Heart left ventricle (tissue), 13 donors: ENCODE results near the gene STRN3.

Experiments
- POLR2A ChIP-seq, 2 donors: fragments of 450-650 bp; IDR thresholded peaks; one replicate each; pipeline ENCODE4 v1.6.1; 2017; ENCODE audit warnings: antibody characterized with exemption in 2 of 2, mild to moderate bottlenecking in 2 of 2, moderate library complexity in 2 of 2
- TF ChIP-seq, protein P1 (sequence below), 12 donors: fragments of 200-600 bp; sonication (generic) in 4 of 12; IDR thresholded peaks; one replicate each; pipeline versions ENCODE4 v1.5.0 to v1.8.0; 2018 to 2022; ENCODE audit warnings: antibody characterized with exemption in 12 of 12, mild to moderate bottlenecking in 5 of 12
- donor health status: ischemic (EF 13 %, LVEDD 7.1; RV severe dilation, severe dysfunction).
- donor health status: DM: no; HTN: yes; CAD: no.
- donor health status: DM: no; HTN: no; CAD: no.
- donor health status: ischemic (EF 25% LVEDD 6.9; RV normal size, moderate dysfunction).
- donor health status: ischemic (EF 25% LVEDD 5.7; RV mildly dilated, moderate dysfunction).
- donor health status: ischemic (EF 35%, LVEDD 5.7; RV mildly dilated, moderate dysfunction).
- donor health status: nonischemic (EF 11% LVEDD 7.7; RV severe dilation, severe dysfunction).
- donor health status: DM: yes; HTN: yes; CAD: no.
- donor health status: PGD.
- donor health status: ischemic (EF 29% LVEDD 5.4; RV normal size, mild dysfunction).
- donor health status: nonischemic (EF 23%, LVEDD 6.1; RV moderate dilation, normal function).

DNA sequence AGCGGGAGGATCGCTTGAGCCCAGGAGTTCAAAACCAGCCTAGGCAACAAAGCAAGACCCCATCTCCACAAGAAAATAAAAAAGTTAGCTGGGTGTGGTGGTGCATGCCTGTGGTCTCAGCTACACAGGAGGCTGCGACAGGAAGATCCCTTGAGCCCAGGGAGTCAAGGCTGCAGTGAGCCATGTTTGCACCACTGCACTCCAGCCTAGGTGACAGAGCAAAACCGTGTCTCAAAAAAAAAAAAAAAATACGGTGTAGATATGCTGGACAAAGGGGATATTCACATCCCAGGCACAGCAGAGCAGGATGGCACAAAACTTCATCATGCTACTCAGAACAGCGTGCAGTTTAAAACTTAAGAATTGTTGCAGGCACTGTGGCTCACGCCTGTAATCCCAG, 24.8 kb upstream of the STRN3 start:
- TF ChIP-seq, protein P1, sequence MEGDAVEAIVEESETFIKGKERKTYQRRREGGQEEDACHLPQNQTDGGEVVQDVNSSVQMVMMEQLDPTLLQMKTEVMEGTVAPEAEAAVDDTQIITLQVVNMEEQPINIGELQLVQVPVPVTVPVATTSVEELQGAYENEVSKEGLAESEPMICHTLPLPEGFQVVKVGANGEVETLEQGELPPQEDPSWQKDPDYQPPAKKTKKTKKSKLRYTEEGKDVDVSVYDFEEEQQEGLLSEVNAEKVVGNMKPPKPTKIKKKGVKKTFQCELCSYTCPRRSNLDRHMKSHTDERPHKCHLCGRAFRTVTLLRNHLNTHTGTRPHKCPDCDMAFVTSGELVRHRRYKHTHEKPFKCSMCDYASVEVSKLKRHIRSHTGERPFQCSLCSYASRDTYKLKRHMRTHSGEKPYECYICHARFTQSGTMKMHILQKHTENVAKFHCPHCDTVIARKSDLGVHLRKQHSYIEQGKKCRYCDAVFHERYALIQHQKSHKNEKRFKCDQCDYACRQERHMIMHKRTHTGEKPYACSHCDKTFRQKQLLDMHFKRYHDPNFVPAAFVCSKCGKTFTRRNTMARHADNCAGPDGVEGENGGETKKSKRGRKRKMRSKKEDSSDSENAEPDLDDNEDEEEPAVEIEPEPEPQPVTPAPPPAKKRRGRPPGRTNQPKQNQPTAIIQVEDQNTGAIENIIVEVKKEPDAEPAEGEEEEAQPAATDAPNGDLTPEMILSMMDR (IDR thresholded peaks at IDR 0.05): no peak
- TF ChIP-seq POLR2A (IDR thresholded peaks at IDR 0.05): no peak
